H9 (cell line): ENCODE measurements around the gene DCAF17. TPM values are rescaled to one million over a fixed set of nuclear protein-coding genes. Genes with fewer than 3 reads are reported as not detected.

ENCODE experiments used
- DNase-seq: peaks from one replicate; pipeline ENCODE4 v3.0.0-alpha.2; 2017
- H2AFZ ChIP-seq: one replicate; pipeline ENCODE4 v1.6.1; 2013; ENCODE audit warnings: mild to moderate bottlenecking, low read length, control low read depth, moderate library complexity
- H2AK5ac ChIP-seq: 2 replicates; pipeline ENCODE4 v1.6.1; 2013; ENCODE audit warnings: low read length, control low read depth, mixed read lengths; ENCODE audit not compliant: insufficient read length
- H2BK120ac ChIP-seq: one replicate; pipeline ENCODE4 v1.6.1; 2013; ENCODE audit warnings: low read depth, mild to moderate bottlenecking, low read length, control low read depth, inconsistent platforms; ENCODE audit not compliant: poor library complexity, severe bottlenecking
- H2BK12ac ChIP-seq: 2 replicates; pipeline ENCODE4 v1.6.1; 2013; ENCODE audit warnings: low read length, control low read depth, mixed read lengths, low read depth; ENCODE audit not compliant: insufficient read length
- H2BK15ac ChIP-seq: 2 replicates; pipeline ENCODE4 v1.6.1; 2013; ENCODE audit warnings: low read depth, low read length, control low read depth
- H2BK20ac ChIP-seq: one replicate; pipeline ENCODE4 v1.6.1; 2013; ENCODE audit warnings: low read depth, mild to moderate bottlenecking, low read length, control low read depth, inconsistent platforms; ENCODE audit not compliant: poor library complexity, severe bottlenecking
- H2BK5ac ChIP-seq: 2 replicates; pipeline ENCODE4 v1.6.1; 2013; ENCODE audit warnings: low read length, control low read depth, mixed read lengths; ENCODE audit not compliant: insufficient read length
- H3K14ac ChIP-seq: 2 replicates; pipeline ENCODE4 v1.6.1; 2013; ENCODE audit warnings: low read length, control low read depth; ENCODE audit not compliant: insufficient read depth
- H3K18ac ChIP-seq: 2 replicates; pipeline ENCODE4 v1.6.1; 2013; ENCODE audit warnings: low read depth, mild to moderate bottlenecking, mixed read lengths, low read length, control low read depth; ENCODE audit not compliant: insufficient read length
- H3K23ac ChIP-seq: 2 replicates; pipeline ENCODE4 v1.6.1; 2013; ENCODE audit warnings: low read length, control low read depth, mixed read lengths, low read depth; ENCODE audit not compliant: insufficient read length
- H3K23me2 ChIP-seq: 2 replicates; pipeline ENCODE4 v1.6.1; 2013; ENCODE audit warnings: low read depth, mild to moderate bottlenecking, mixed read lengths, low read length, control low read depth; ENCODE audit not compliant: insufficient read length, poor library complexity, severe bottlenecking
- H3K27ac ChIP-seq: 2 replicates; pipeline ENCODE4 v1.5.1; 2013; ENCODE audit warnings: low read length, control low read depth, mixed read lengths, low read depth; ENCODE audit not compliant: insufficient read length
- H3K27me3 ChIP-seq: 2 replicates; pipeline ENCODE4 v1.6.1; 2013; ENCODE audit warnings: low read length, control low read depth, inconsistent platforms; ENCODE audit not compliant: insufficient read depth
- H3K4ac ChIP-seq: 2 replicates; pipeline ENCODE4 v1.6.1; 2013; ENCODE audit warnings: low read depth, mild to moderate bottlenecking, control low read depth, inconsistent platforms, low read length, moderate library complexity
- H3K4me1 ChIP-seq: 2 replicates; pipeline ENCODE4 v1.6.1; 2013; ENCODE audit warnings: low read length, control low read depth, inconsistent platforms; ENCODE audit not compliant: insufficient read depth
- H3K4me2 ChIP-seq: 2 replicates; pipeline ENCODE4 v1.6.1; 2013; ENCODE audit warnings: low read length, control low read depth, mixed read lengths; ENCODE audit not compliant: insufficient read length, insufficient read depth
- H3K56ac ChIP-seq: 2 replicates; pipeline ENCODE4 v1.6.1; 2013; ENCODE audit warnings: low read depth, mild to moderate bottlenecking, mixed read lengths, low read length, control low read depth; ENCODE audit not compliant: insufficient read length
- H3K79me1 ChIP-seq: 2 replicates; pipeline ENCODE4 v1.6.1; 2013; ENCODE audit warnings: low read depth, mild to moderate bottlenecking, moderate library complexity, low read length, control low read depth, inconsistent platforms; ENCODE audit not compliant: insufficient read depth, poor library complexity, severe bottlenecking
- H3K79me2 ChIP-seq: 2 replicates; pipeline ENCODE4 v1.6.1; 2013; ENCODE audit warnings: low read length, control low read depth, inconsistent platforms; ENCODE audit not compliant: insufficient read depth
- H3K9ac ChIP-seq: 2 replicates; pipeline ENCODE4 v1.6.1; 2013; ENCODE audit warnings: low read length, control low read depth, mixed read lengths; ENCODE audit not compliant: insufficient read length; ENCODE audit errors: extremely low read depth
- H3K9me3 ChIP-seq: one replicate; pipeline ENCODE4 v1.6.1; 2013; ENCODE audit warnings: low read depth, low read length, inconsistent platforms; ENCODE audit not compliant: control insufficient read depth
- H3T11ph ChIP-seq: one replicate; pipeline ENCODE4 v1.6.1; 2013; ENCODE audit warnings: mild to moderate bottlenecking, low read length, control low read depth, inconsistent platforms
- H4K20me1 ChIP-seq: one replicate; pipeline ENCODE4 v1.6.1; 2013; ENCODE audit not compliant: control insufficient read depth, insufficient read length, insufficient read depth
- H4K5ac ChIP-seq: 2 replicates; pipeline ENCODE4 v1.6.1; 2013; ENCODE audit warnings: low read depth, mild to moderate bottlenecking, mixed read lengths, low read length, control low read depth; ENCODE audit not compliant: insufficient read length
- H4K8ac ChIP-seq: replicated peaks from 2 replicates; pipeline ENCODE4 v1.6.1; 2013; ENCODE audit warnings: low read length, control low read depth, mixed read lengths, low read depth; ENCODE audit not compliant: insufficient read length
- H4K91ac ChIP-seq: 2 replicates; pipeline ENCODE4 v1.6.1; 2013; ENCODE audit warnings: low read depth, mild to moderate bottlenecking, moderate library complexity, mixed read lengths, low read length, control low read depth; ENCODE audit not compliant: insufficient read length
- H3K27ac Mint-ChIP-seq, 3 experiments: 2 replicates in 2 of 3; 3 replicates in 1 of 3; pipeline ENCODE4 v1.8.0; 2020 to 2021; ENCODE audit warnings: mixed read lengths in 3 of 3, mild to moderate bottlenecking in 1 of 3, moderate library complexity in 1 of 3
- H3K27me3 Mint-ChIP-seq: 2 replicates; pipeline ENCODE4 v1.8.0; 2021; ENCODE audit warnings: low read depth, mild to moderate bottlenecking, moderate library complexity, mixed read lengths
- H3K36me3 Mint-ChIP-seq, 3 experiments: 2 replicates in 2 of 3; 3 replicates in 1 of 3; pipeline ENCODE4 v1.8.0; 2020 to 2021; ENCODE audit warnings: low read depth in 3 of 3, mixed read lengths in 3 of 3; ENCODE audit not compliant: insufficient read depth in 1 of 3
- H3K4me1 Mint-ChIP-seq, 2 experiments: 2 replicates each; pipeline ENCODE4 v1.8.0; 2020; ENCODE audit warnings: mixed read lengths in 2 of 2
- H3K4me3 Mint-ChIP-seq, 2 experiments: 2 replicates in 1 of 2; 3 replicates in 1 of 2; pipeline ENCODE4 v1.8.0; 2020 to 2021; ENCODE audit warnings: mild to moderate bottlenecking in 2 of 2, mixed read lengths in 2 of 2, moderate library complexity in 1 of 2
- H3K9me3 Mint-ChIP-seq, 2 experiments: 2 replicates in 1 of 2; 3 replicates in 1 of 2; pipeline ENCODE4 v1.8.0; 2020; ENCODE audit warnings: mild to moderate bottlenecking in 2 of 2, mixed read lengths in 2 of 2, moderate library complexity in 1 of 2
- WGBS: extraction: QIAGEN DNeasy Blood & Tissue Kit; methylation state at CpG from one replicate; pipeline ENCODE4 v1.1.7; 2013; ENCODE audit warnings: missing lambda C conversion rate, low lambda C conversion rate, mixed read lengths; ENCODE audit not compliant: insufficient read length; ENCODE audit errors: extremely low coverage; 5-methylcytosine and 5-hydroxymethylcytosine counted together
- total RNA-seq: library from RNA; stranded (reverse); gene quantifications from 2 replicates; pipeline ENCODE4 v1.2.1, GENCODE V29; 2021
- TF ChIP-seq, protein P1 (sequence below): fragments of 200-600 bp; sonication (generic); conservative IDR thresholded peaks from 3 replicates; pipeline ENCODE4 v1.8.0; 2021; ENCODE audit warnings: antibody characterized with exemption, mild to moderate bottlenecking

DCAF17 gene
- total RNA-seq, 1 experiment from 2014 or later = 28.1 TPM

- Histone ChIP-seq H4K20me1 (no peaks in the 10 kb centered on the region), H3K23me2 (peaks cover 10% of the 10 kb centered on the region), H2BK20ac (no peak within 1 kb of the TSS), H3K14ac (peak within 1 kb of the TSS; percentile 75), H3K79me1 (no peaks in the 10 kb centered on the region), H3K18ac (peak within 1 kb of the TSS; percentile 90), H4K8ac (no peak within 1 kb of the TSS), H3K4ac (no peak within 1 kb of the TSS; the same call in 1 of the 2 replicates), H3T11ph (no peak within 1 kb of the TSS), H2BK5ac (no peak within 1 kb of the TSS), H3K27me3 (no peaks in the 10 kb centered on the region), H3K9me3 (no peaks in the 10 kb centered on the region), H3K9ac (peak within 1 kb of the TSS; percentile 79), H4K91ac (no peak within 1 kb of the TSS), H2BK120ac (no peak within 1 kb of the TSS), H3K4me2 (peak within 1 kb of the TSS; percentile 86), H3K79me2 (no peaks in the 10 kb centered on the region; the same call in 1 of the 2 replicates), H3K27ac (peak within 1 kb of the TSS; percentile 83), H2AFZ (no peak within 1 kb of the TSS), H4K5ac (peak within 1 kb of the TSS; percentile 94), H2BK15ac (no peak within 1 kb of the TSS), H3K56ac (no peak within 1 kb of the TSS), H2BK12ac (no peak within 1 kb of the TSS), H3K4me1 (peaks cover 2% of the 10 kb centered on the region; the same call in 1 of the 2 replicates), H2AK5ac (no peak within 1 kb of the TSS), H3K23ac (no peak within 1 kb of the TSS)
- H3K4me1 Mint-ChIP-seq = peaks cover 45 to 47% of the 10 kb centered on the region in 2 experiments
- H3K27me3 Mint-ChIP-seq = no peaks in the 10 kb centered on the region
- H3K4me3 Mint-ChIP-seq = peak within 1 kb of the TSS; percentile 76 to 89
- H3K27ac Mint-ChIP-seq = peak within 1 kb of the TSS; percentile 94 to 99 (median 99)
- no peak for DNase-seq
- no CpG with 5 or more reads among the region's 15 CpGs for WGBS
- peaks cover 33 to 37% (median 33%) of the 10 kb centered on the region in 3 experiments; a peak in 6 of 7 replicates for H3K36me3 Mint-ChIP-seq
- H3K9me3 Mint-ChIP-seq = no peaks in the 10 kb centered on the region
- TF ChIP-seq, protein P1, sequence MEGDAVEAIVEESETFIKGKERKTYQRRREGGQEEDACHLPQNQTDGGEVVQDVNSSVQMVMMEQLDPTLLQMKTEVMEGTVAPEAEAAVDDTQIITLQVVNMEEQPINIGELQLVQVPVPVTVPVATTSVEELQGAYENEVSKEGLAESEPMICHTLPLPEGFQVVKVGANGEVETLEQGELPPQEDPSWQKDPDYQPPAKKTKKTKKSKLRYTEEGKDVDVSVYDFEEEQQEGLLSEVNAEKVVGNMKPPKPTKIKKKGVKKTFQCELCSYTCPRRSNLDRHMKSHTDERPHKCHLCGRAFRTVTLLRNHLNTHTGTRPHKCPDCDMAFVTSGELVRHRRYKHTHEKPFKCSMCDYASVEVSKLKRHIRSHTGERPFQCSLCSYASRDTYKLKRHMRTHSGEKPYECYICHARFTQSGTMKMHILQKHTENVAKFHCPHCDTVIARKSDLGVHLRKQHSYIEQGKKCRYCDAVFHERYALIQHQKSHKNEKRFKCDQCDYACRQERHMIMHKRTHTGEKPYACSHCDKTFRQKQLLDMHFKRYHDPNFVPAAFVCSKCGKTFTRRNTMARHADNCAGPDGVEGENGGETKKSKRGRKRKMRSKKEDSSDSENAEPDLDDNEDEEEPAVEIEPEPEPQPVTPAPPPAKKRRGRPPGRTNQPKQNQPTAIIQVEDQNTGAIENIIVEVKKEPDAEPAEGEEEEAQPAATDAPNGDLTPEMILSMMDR = peak; percentile 74
Measured at GRCh38 chr2:171433763-171434012, 338 bp upstream of the DCAF17 start, which contains the start of gene METTL8. Gene METTL8, minus strand, starts transcription at chr2:171433990. Its CDS starts 41,805 bp downstream, at chr2:171392185.
